Kasumi-1 (cell line): Measurements from ENCODE around the gene AGPAT2.

Experiments used
- DNase-seq, 2 experiments: peaks; one replicate each; lab custom pipeline; 2025; lab: John Stamatoyannopoulos, UW

The AGPAT2 gene

DNA sequence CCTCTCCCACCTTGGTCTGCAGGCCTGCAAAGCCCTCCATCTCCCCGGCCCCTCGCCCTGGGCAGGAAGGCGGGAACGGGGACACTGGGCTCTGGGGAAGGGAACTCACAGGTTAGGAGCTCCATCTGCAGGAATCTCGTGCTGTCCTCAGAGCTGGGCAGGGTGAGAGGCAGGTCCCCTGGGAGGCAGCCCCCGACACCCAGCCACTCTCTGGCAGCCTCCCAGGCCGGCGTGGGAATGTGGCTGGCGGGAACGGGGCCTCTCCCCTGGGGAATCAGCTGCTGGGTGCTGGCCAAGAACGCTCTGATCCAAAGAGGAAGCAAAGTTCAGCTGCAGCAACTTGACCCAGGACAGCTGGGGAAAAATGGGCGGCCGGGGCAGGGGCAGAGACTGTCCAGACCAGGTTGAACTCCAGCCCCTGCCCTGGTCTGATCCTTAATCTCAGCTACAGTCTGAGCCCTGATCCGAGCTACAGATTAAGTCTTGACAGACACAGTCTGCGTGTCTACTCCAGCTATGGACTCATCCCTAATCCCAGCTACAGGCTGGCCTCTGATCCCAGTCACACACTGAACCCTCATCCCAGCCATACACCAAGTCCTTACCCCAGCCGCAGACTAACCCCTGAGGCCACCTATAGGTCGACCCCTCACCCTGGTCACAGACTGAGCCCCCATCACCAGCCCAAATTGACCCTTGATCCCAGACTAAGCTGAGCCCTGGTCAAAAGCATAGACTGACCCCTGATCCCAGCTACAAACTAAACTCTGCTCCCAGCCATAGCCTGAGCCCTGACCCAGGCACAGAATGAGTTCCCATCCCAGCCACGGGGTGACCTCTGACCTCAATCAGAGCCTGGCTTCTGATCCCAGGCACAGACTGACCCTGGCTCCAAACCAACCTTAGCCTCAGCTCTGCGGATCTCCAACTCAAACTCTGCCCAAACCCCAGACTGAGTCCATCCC, 61.9 kb downstream of the AGPAT2 start:
- peak; percentile 18 to 27 for DNase-seq

GRCh38 chr9:136624184-136624951, 62.9 kb downstream of the AGPAT2 start:
- no peak for DNase-seq

GRCh38 chr9:136623842-136624183, 63.4 kb downstream of the AGPAT2 start:
- no peak for DNase-seq
